Colonic mucosa (tissue), 4 donors: ENCODE results near the gene DDOST. TPM values are rescaled to one million over a fixed set of nuclear protein-coding genes. Genes with fewer than 3 reads are reported as not detected.

Experiments
- DNase-seq: peaks from one replicate; pipeline ENCODE4 v3.0.0-alpha.2; 2020
- H3K27ac ChIP-seq: fragments of 200-600 bp; one replicate; pipeline ENCODE4 v1.8.0; 2021
- H3K27me3 ChIP-seq: fragments of 200-600 bp; one replicate; pipeline ENCODE4 v1.8.0; 2021
- H3K36me3 ChIP-seq: fragments of 200-600 bp; one replicate; pipeline ENCODE4 v1.8.0; 2021
- H3K4me1 ChIP-seq: fragments of 200-600 bp; one replicate; pipeline ENCODE4 v1.8.0; 2021; ENCODE audit warnings: mild to moderate bottlenecking
- H3K4me3 ChIP-seq: fragments of 200-600 bp; one replicate; pipeline ENCODE4 v1.8.0; 2021
- H3K9ac ChIP-seq, 2 donors: one replicate each; pipeline ENCODE4 v1.7.0; 2013; ENCODE audit warnings: control low read depth in 2 of 2, low read depth in 2 of 2, low read length in 2 of 2
- H3K9me3 ChIP-seq: fragments of 200-600 bp; one replicate; pipeline ENCODE4 v1.8.0; 2021
- CTCF ChIP-seq: fragments of 200-600 bp; IDR thresholded peaks from one replicate; pipeline ENCODE4 v1.8.0; 2022; ENCODE audit warnings: antibody characterized with exemption, mild to moderate bottlenecking
- intact Hi-C: fragments of 100-400 bp; cut with DNase I; formaldehyde crosslinking; loops from one replicate; pipeline ENCODE4 v1.14.1; 2022
- total RNA-seq, 2 donors: library from RNA; stranded (reverse); fragmentation: NEBNext Ultra II Directional in 1 of 2; extraction: Animal tissue kit (Norgen Biotek cat#: 25700) in 1 of 2; gene quantifications; one replicate each; pipeline ENCODE4 v1.2.1, GENCODE V29; 2021
- donor health status: healthy.
- donor health status: DM: no; HTN: no; CAD: no.
- donor health status: DM: no; HTN: no; CAD: no.

The DDOST gene
- total RNA-seq, 2 donors from 2014 or later, result 233 to 364 TPM

- H3K4me1 ChIP-seq, result no peaks in the 10 kb centered on the region
- peak overlapping the region; percentile 80 to 92 for H3K9ac ChIP-seq
- no peak for DNase-seq
- no peaks in the 10 kb centered on the region for H3K9me3 ChIP-seq
- no peaks in the 10 kb centered on the region for H3K27me3 ChIP-seq
- intact Hi-C loops, result no loop called here
- H3K36me3 ChIP-seq, result peaks cover 4% of the 10 kb centered on the region
- H3K4me3 ChIP-seq, result peak overlapping the region; percentile 97
- no peak for TF ChIP-seq CTCF
- peak overlapping the region; percentile 95 for H3K27ac ChIP-seq
Measured at GRCh38 chr1:20634065-20634593, 27.0 kb downstream of the DDOST start.

DNA sequence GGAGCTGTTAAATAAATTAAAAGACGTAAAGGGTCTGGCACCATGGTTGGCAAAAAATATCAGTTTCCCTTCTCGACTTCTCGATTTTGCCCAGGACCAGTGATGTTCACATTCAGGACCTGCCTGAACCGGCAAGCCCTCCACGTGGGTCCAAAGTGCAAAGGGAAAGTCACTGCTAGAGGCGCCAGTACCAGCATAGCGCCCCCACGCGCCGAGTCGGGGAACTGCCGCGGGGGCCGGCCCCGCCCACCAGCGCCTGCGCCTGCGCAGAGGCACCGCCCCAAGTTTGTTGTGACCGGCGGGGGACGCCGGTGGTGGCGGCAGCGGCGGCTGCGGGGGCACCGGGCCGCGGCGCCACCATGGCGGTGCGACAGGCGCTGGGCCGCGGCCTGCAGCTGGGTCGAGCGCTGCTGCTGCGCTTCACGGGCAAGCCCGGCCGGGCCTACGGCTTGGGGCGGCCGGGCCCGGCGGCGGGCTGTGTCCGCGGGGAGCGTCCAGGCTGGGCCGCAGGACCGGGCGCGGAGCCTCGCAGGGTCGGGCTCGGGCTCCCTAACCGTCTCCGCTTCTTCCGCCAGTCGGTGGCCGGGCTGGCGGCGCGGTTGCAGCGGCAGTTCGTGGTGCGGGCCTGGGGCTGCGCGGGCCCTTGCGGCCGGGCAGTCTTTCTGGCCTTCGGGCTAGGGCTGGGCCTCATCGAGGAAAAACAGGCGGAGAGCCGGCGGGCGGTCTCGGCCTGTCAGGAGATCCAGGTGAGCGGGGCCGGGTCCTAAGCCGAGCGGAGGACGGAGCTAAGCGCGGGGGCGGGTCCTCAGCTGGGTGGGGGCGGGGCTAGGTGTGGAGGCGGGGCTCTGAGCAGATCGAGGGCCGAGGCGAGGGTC lies 27.7 kb downstream of the DDOST start, which contains the start of gene PINK1:
TSS of gene PINK1 (plus strand) at position 269 of the 875 bp plus-strand sequence. CDS start at position 360, 91 bp downstream.
- Histone ChIP-seq H3K9me3 (no peaks in the 10 kb centered on the region), H3K9ac (peak within 1 kb of the TSS; percentile 80 to 92), H3K4me3 (peak within 1 kb of the TSS; percentile 97), H3K4me1 (no peaks in the 10 kb centered on the region), H3K36me3 (peaks cover 4% of the 10 kb centered on the region), H3K27ac (peak within 1 kb of the TSS; percentile 95), H3K27me3 (no peaks in the 10 kb centered on the region)
- DNase-seq, result peak; percentile 88
- intact Hi-C loops, result no loop called here
- peak; percentile 99 for TF ChIP-seq CTCF

DNA sequence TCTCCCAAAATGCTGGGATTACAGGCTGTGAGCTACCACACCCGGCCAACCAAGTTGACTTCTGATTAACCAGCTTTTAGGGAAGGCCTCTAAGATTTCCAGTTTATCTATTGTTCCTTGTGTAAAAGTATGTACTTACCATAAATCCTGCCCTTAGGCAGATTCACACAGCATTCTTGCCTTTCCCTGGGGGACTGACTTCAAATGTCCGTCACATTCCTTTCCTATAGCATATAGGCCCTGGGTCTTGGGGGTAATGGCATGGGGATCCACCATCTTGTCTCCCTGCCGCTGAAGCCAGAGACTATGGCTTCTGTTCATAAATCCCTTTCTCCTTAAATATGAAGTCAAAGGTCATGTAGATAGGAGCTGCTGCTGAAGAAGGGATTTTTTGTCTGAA lies 28.8 kb downstream of the DDOST start:
- Histone ChIP-seq H3K9ac (no peak overlapping the region), H3K27ac (no peak overlapping the region), H3K27me3 (no peaks in the 10 kb centered on the region), H3K4me1 (no peaks in the 10 kb centered on the region), H3K36me3 (no peaks in the 10 kb centered on the region), H3K4me3 (no peak overlapping the region), H3K9me3 (no peaks in the 10 kb centered on the region)
- TF ChIP-seq CTCF, result no peak
- DNase-seq, result no peak
- intact Hi-C loops, result no loop called here

- intact Hi-C loops, result no loop called here
Measured at GRCh38 chr1:20630729-20631128, 30.4 kb downstream of the DDOST start.

DNA sequence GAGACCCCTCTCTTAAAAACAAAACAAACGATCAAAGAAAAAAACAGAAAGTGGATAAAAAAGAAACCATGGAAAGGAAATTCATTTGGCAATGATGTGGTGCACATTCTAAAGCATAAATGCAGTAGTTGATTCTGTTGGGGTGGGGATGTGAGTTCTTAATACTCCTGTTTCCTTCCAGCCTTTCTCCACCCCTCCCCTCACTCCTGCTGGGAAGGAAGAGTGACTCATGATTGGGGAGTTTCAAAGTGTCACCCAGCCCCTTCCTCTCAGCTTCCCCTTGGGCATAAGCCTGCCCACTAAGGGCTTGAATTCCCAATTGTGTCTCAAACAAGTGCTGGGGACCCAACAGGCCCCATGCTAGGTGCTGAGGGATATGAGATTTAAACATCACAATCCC lies 34.6 kb downstream of the DDOST start:
- no peaks in the 10 kb centered on the region for H3K9me3 ChIP-seq
- intact Hi-C loops, result no loop called here
- H3K27ac ChIP-seq, result no peak overlapping the region
- no peaks in the 10 kb centered on the region for H3K27me3 ChIP-seq
- no peaks in the 10 kb centered on the region for H3K36me3 ChIP-seq
- no peaks in the 10 kb centered on the region for H3K4me1 ChIP-seq
- H3K4me3 ChIP-seq, result no peak overlapping the region
- no peak for TF ChIP-seq CTCF
- no peak for DNase-seq
- no peak overlapping the region for H3K9ac ChIP-seq

More at GRCh38 chr1:20630729-20631128, 30.4 kb downstream of the DDOST start:
- H3K4me3 ChIP-seq, result no peak overlapping the region
- H3K9ac ChIP-seq, result no peak overlapping the region
- no peaks in the 10 kb centered on the region for H3K9me3 ChIP-seq
- H3K27ac ChIP-seq, result no peak overlapping the region
- DNase-seq, result no peak
- no peaks in the 10 kb centered on the region for H3K27me3 ChIP-seq
- no peak for TF ChIP-seq CTCF
- H3K4me1 ChIP-seq, result no peaks in the 10 kb centered on the region
- no peaks in the 10 kb centered on the region for H3K36me3 ChIP-seq
